HG02759 (cell line): ENCODE data around the gene DOCK1.

ENCODE experiments used
- ATAC-seq: cut with Tn5 transposase; IDR thresholded peaks from one replicate; pipeline ENCODE4 v1.9.1; 2021; ENCODE audit warnings: mild to moderate bottlenecking, moderate library complexity; ENCODE audit not compliant: unreplicated experiment

The DOCK1 gene

GRCh38 chr10:127414024-127414423 lies 508.8 kb downstream of the DOCK1 start:
- no peak for ATAC-seq

DNA sequence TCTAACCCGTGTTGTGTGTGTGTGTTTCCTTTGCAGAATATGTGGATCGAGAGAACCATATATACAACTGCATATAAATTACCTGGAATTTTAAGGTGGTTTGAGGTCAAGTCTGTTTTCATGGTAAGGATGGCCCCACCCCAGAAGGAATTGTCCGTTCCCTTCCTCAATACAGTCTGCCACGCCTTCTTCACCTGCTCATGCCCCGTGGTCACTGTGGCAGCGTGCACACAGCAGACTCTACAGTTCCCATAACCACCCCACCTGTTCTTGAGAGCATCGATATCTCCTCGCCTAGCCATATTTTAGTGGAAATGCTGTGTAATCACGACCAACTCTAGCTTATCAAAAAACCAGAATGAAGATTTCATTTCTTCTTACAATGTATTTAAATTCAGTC lies 509.9 kb downstream of the DOCK1 start:
- ATAC-seq, result no peak

DNA sequence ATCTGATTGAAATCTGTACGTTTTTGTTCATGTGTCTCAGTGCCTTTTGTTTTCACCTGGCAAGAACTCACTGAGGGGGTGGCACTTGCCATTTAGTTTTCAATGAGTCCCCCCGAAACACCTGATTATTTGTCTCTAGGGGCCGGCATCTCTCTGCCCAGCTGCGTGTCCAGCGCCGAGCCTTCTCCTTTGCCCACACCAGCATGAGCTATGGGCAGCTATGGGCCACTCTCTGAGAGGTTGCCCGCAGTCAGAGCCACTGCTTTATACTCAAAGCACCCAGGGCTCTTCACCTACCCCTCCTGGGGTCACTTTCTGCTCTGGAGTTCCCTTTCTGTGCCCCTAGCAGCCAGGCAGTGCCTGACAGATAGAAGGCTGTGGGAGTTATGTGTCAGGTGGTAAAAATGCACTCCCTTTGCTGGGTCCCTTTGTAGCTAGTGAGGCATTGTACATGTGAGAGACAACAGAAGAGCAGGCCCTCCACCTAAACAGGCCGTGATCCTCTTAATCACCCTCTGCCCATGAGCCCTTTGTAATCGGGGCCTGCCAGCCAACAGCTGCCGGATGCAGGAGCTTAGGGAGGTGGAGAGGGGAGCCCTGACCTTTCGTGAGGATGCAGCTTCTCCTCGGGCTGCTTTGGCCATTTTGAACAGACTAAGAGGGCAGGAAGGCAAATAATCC lies 510.8 kb downstream of the DOCK1 start:
- no peak for ATAC-seq

DNA sequence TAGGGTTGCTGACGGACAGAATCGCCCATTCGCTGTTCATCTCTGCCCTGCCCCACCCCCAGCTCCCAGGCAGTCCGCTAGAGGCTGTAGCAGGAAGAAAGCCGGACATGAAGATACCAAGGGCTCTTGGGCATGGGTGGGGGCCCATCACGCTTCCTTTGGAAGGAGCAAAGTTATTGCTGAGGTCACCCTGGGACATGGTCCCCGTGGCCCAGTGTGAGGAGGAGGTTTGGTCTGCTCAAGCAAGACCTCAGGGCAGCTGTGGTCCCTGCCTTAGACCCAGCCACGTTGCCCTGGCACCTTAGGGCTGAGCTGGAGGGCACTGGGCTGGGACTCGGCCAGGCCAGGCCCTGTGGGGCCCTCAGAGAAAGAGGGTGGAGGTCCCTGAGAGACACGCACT lies 511.8 kb downstream of the DOCK1 start:
- ATAC-seq, result no peak

- no peak for ATAC-seq
These were observed 512.6 kb downstream of the DOCK1 start for GRCh38 chr10:127417686-127418401.

DNA sequence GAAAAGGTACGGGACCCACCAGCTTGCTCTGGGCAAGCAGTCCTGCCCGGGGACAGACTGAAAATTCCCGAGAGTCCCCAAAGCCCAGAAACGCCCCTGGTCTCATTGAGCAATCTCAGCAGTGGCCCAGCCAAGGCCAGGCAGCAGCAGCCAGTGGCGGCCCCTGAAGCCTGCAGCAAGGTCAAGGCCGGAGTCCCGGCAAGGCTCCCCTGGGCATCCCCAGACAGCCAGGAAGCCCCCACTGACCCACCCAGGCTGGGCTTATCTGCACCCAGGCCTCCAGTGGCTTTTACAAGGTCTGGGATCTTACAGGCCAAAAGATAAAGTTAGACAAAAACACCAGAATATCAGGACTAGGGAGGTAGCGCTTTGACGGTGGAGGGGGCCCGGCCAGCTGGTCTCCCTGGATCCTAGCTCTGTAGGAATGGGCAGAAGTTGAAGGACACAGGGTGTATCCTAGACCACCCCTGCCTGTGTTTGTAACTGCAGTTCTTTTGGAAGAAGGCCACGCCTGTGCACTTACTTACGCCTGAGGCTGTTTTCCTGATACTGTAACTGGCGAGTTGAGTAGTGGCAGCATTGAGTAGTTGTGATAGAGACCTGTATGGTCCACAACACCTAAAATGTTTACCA lies 513.4 kb downstream of the DOCK1 start:
- ATAC-seq, result no peak

DNA sequence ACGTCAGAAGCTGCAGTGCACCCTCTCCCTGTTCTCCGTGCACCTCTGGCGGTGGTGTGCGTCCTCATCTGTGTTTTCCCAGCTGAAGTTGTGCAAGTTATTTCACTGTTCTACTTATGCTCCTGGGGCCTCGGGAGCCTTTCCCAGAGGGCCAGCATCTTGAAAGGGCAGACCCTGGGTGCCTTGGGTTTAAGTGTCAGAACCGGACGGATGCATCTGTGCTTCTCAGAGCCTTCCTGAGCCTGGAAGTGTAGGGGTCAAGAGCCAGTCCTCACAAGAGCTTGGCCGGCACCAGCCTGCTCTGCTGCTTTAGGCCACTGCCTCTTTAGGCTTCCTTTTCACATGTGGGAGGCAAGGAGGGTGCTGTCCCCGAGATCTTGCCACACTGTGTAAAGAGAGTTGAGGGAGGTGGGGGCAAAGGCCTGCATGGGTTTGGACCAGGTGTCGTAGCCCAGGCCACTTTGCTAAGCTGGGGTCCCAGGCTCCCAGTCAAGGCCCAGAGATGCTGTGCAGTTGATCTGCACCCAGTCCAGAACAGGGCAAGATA lies 515.0 kb downstream of the DOCK1 start:
- ATAC-seq, result no peak

DNA sequence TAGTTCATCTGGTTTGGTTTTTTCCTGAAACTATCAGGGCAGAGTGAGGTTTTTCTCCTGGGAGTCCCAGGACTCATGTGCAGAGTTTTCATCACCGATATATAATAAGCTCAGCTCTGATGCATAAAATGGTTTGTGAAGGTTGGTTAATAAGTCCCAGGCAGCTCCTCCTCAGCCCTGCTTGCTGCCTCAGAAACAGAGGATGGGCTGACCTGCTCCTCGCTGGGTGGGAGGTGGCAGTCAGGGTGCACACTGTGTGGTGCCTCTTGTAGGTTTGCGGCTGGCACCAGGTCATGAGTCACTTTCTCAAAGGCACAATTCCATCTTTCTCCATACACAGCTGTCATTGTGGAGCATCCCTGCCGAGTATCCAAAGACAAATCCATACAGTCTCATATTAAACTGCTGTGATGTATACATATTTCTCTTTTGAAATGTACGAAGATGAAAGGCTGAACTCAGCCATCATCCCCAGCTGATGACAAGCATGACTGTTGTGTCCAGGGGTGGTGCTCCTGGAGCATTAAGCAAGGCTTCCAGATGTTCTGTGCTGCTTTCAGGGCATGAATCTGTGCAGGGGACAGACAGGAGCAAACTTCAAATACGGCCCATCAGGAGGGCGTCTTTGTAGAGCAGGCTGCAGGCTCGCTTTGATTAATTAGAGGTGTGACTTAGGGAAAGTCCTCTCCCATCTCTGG lies 518.1 kb downstream of the DOCK1 start:
- no peak for ATAC-seq

DNA sequence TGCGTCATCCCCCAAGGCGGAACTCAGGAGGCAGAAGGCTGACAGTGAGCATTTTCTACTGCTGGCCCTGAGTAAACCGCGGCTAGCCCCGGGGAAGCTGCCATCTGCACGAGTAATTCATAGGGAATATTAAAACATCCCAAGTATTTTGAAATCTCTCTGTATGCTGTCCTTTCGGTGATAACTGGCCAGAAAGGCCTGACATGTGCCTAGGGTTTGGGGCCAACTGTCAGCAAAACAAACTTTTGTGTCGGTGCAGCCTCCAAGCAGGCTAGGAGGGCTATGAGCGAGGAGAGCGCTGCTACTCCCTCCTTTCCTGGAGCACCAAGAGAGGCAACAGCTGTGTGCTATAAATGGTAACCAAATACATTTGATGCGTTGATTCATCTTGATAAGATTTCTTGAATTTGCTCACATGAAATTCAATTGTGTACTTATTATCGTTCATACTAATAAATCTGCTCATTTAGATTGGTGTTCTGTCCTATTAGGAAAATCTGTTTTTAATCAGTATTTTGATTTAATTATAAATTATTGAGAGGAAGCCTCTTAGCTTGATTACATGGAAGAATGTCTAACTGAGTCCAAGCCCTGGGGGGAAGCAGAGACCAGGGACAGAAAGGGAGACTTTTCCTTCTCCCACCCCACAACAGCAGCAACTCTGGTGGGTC lies 519.5 kb downstream of the DOCK1 start:
- ATAC-seq, result no peak

- ATAC-seq, result no peak
These were observed 521.5 kb downstream of the DOCK1 start for GRCh38 chr10:127426746-127427145.

DNA sequence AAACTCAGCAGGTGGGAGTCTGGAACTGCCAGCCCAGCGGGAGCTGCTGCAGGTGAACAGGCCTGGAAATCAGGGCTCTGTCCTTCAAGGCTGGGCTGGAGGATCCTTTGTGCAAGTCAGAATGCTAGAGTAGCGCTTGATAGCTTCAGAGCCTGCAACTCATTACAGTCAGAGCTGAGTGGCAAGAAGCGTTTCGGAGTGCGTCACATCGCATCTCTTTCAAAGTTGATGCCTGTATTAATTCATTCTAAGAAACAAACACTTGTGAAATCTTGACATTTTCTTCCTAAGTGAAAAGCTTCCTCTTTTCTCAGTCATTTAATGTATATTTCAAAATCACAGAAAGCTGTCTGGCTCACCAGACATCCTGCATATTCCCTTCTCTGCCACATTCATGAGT lies 522.7 kb downstream of the DOCK1 start:
- ATAC-seq, result no peak

GRCh38 chr10:127428385-127428980 lies 523.3 kb downstream of the DOCK1 start:
- ATAC-seq, result no peak

GRCh38 chr10:127429601-127430312 lies 524.5 kb downstream of the DOCK1 start:
- no peak for ATAC-seq

- ATAC-seq, result no peak
These were observed 526.3 kb downstream of the DOCK1 start for GRCh38 chr10:127431525-127431924.

- no peak for ATAC-seq
These were observed 528.8 kb downstream of the DOCK1 start for GRCh38 chr10:127434006-127434405.

DNA sequence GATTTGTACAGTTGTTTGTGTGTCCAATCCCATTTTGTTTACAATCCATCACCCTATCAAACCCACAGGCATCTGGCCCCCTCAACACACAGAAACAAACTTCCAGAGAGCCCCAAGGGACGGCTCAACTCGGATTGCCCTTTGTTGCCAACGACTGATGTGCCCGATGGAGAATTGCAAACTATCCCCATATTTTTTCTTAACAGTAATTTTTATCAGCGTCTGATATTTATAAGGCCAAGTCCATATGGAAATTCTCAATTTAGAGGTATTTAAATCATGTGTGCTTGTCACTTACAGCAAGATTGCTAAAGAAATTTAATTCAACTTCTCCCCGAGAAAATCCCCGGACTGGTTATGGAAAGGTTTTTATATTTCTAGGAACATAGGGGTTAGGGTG lies 530.0 kb downstream of the DOCK1 start:
- ATAC-seq, result no peak

DNA sequence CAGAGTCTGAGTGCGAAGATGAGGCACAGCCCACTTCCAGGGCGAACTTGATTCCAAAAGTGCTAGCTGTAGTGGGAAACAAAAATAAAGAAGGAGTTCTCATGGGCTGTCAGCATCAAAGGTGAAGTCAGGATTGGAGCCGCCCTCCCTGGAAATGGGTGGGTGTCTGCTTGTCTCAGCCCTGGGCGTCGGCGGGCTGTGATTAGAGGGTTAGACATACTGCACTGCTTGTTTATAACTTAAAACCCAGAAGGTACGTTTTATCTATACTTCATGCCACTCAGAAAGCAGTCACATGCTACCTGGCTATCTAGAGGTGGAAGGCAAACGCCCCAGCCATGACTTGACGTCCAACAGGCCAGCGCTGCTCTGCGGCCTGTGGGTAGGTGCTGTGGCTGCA lies 535.1 kb downstream of the DOCK1 start:
- no peak for ATAC-seq

- ATAC-seq, result no peak
These were observed 536.4 kb downstream of the DOCK1 start for GRCh38 chr10:127441350-127442219.

DNA sequence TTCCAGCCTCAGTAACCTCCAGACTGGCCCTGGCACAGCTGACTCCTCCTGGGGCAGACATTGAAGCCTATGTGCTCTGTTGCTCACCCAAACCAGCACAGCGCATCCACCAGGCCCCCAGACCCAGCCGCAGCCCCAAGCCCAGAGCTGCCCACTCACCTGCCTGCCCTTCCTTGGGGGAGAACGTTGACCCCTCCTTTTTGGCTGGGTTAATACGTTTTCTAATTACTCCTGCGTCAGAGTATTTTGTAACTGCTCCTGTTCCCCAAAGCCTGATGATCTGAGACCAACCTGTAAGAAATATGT lies 536.9 kb downstream of the DOCK1 start:
- no peak for ATAC-seq
